NCI-H2081 treated with DMSO at 0.1 percent for 48 hours (cell line): ENCODE measurements around the gene C1orf122.
"Not testable (repeated sequence)": the region's sequence is repeated elsewhere in the genome, so short reads cannot be mapped to it uniquely, and the experiment has no call there.

Experiments
- DNase-seq: peaks from one replicate; lab custom pipeline; 2025; lab: John Stamatoyannopoulos, UW

The C1orf122 gene

DNA sequence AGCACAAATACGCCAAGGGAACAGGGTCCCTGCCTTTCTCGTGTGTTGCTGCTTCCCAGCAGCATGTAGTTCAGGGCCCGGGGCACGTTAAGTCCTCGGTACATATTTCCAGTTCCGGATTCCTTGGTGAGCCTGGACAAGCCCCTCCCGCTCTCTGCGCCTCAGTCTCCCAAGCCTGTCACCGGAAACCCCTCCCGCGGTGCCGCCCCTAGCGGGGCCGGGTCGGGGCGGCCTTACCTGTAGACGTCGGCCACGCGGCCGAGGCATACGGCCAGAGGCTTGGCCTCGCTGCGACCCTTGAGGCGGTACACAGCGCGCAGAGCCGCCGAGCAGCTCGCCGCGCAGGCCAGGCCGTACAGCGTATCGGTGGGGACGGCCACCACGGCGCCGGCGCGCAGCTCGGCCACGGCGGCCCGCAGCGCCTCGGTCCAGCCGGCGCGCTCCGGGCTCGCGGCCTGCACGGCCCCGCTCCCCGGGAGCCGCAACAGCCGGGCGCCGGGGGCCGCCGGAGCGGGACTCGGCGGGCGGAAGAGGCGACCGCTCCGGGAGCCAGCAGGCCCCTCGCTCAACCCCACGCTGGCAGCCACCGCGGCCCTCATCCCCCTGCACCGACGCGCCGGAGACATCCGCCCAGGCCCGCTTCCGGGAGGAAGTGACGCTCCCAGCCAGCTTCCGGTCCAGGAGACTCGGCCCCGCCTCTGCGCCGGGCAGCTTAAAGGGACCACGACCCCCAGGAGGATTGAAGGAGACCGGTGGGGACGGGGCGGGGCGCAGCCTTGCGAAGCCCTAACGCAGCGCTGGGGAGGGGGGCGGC lies at the start of gene C1orf122, which contains the start of gene YRDC:
Gene C1orf122 (plus strand): TSS at position 236 of the 814 bp plus-strand sequence. CDS start 615 bp downstream, outside the sequence.
Gene YRDC (minus strand): TSS at position 654 of the 814 bp plus-strand sequence. CDS start 28 bp downstream, at position 626.
- DNase-seq: peak; percentile 79

- no peak for DNase-seq
Observed at GRCh38 chr1:37759451-37759850, 48.1 kb upstream of the C1orf122 start.

DNA sequence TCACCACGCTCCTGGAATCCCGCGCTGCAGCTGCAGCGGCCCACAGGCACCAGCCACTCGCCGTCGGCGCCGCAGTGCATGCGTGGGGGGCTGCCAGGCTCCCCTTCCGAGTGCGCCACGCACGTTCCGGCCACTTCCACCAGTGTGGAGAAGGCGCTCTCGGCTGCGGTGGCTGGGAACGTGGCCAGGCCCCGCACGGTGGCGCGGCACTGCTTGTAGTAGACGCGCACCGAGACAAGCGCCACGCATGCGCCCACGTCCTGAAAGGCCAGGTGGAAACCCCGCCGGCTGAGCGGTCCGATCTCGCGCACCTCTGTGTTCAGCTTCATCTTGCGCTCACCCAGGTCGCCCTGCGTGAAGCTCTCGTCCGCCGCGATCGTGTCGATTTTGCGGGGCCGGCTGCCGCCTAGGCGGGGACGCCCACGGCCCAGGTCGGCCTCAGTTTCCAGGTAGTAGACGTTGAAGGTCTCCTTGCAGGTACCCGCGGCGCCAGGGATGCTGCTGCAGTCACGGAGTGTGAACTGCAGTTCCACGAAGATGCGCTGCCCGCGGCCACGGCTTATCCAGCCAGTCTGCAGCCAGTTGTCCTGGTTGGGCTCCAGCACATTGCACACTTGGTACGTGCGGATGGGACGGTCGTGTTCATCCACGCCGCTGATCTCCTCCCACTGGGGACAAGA lies 46.0 kb upstream of the C1orf122 start:
- DNase-seq: no peak

DNA sequence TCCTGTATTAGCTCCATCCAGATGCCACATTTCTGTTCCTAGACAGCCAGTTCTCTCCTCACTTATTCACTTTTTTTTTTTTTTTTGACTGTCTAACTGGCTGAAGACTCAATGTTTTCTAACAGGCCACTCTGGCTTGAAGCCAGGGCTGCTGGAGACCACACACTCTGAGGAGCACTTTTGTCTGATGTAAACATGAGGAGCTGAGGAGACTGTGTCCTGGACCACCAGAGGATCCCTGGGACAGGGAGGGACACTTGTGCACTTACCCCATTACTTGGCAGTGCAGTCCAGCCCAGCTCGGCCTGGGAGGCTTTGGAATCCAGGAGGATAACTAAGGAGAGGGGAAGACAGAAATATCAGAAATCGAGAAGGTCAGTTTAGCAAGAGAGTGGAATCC lies 45.1 kb upstream of the C1orf122 start:
- DNase-seq: no peak

GRCh38 chr1:37763791-37764413 lies 43.7 kb upstream of the C1orf122 start:
- DNase-seq: no peak

- no peak for DNase-seq
Observed at GRCh38 chr1:37764414-37764825, 43.2 kb upstream of the C1orf122 start.

GRCh38 chr1:37764888-37765441 lies 42.6 kb upstream of the C1orf122 start, which contains the start of gene EPHA10:
TSS of gene EPHA10 (minus strand) at chr1:37765120. CDS start at chr1:37765066, 54 bp downstream.
- peak; percentile 19 for DNase-seq

DNA sequence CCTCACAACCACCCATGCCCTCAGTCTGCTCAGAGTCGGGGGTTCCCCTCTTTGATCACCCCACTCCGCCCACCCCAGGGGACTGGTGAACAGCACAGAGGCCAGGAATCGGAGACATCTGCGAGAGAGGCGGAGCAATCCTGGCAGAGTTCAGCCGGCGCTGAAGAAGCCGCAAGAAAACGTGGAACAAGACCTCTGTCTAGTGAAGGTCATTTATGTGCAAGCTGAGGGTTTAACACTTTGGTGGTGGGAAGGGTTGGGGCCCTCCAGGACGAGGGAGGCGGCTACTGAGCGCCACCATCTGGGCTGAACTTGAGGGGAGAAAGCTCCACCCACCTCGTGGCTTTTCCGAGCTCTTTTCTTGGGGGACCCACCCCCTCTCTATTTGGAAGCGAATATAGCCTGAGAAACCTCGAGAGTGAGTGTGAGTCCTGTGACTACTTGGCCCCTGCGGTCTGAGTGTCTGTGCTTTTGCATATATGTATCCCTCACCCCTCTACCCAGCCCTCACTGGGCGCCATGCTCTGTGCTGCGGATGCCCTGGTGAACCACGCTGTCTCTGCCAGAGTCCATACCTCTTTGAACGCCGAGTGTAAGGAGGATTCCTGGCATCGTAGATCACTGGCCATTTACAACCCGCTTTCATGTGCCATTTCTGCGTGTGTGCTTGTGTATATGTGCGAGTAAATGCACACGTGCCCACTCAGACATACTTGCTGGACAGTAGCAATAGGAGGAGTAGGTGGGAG lies 41.5 kb upstream of the C1orf122 start:
- no peak for DNase-seq

DNA sequence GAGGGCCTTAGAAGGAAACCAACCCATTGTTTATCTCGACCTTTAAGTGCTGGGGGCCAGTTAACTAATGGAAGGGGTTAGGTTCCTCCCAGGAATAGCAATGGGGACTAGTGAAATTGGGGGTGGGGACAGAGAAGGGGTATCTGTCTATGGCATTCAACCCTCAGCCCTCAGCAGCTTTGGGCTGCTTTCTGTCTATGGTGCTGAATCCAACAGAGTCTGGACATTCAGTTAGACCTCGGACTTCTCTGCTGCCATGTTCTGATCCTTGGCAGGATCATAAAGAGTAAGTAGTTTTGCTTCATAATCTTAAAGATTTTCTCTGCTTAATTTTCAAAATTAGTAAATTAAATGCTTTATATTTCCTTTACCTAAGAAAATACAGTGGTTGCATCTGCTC lies 40.1 kb upstream of the C1orf122 start:
- DNase-seq: no peak

- not testable (repeated sequence) for DNase-seq
Observed at GRCh38 chr1:37771440-37771839, 36.1 kb upstream of the C1orf122 start.

DNA sequence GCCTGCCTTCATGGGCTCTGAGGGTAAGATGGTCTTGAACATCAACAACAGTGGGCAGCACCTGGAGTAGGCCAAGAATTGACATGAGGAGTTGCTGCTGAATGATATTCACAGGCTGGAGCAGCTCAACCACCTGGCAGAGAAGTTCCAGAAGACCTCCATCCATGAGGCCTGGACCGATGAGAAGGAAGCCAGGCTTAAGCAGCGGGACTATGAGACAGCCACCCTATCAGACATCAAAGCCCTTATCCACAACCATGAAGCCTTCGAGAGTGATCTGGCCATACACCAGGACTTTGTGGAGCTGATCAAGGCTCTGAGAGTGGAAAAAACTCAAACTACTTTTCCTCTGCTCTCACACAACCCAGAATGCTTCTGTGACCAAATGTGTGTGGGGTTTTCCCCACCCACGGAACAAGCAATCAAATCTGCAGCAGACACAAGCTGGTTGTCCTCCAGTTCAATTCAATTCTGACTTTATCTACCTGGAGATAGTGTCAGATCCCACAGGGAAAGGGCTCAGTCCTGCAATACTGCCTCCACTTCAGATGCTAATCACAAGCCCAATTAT lies 30.6 kb upstream of the C1orf122 start:
- DNase-seq: no peak

DNA sequence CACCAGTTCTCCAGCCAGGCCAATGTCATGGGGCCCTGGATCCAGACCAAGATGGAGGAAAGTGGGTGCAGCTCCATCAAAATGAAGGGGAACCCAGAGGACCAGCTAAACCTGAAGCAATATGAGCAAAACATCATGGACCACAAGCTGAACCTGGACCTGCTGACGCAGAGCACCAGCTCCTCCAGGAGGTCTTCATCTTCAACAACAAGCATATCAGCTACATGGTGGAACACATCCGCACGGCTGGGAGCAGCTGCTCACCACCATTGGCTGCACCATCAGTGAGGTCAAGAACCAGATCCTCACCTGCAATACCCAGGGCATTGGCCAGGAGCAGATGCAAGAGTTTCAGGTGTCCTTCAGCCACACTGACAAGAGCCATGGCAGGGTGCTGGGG lies 28.9 kb upstream of the C1orf122 start:
- DNase-seq: no peak

- DNase-seq: no peak
Observed at GRCh38 chr1:37782491-37782890, 25.1 kb upstream of the C1orf122 start.

DNA sequence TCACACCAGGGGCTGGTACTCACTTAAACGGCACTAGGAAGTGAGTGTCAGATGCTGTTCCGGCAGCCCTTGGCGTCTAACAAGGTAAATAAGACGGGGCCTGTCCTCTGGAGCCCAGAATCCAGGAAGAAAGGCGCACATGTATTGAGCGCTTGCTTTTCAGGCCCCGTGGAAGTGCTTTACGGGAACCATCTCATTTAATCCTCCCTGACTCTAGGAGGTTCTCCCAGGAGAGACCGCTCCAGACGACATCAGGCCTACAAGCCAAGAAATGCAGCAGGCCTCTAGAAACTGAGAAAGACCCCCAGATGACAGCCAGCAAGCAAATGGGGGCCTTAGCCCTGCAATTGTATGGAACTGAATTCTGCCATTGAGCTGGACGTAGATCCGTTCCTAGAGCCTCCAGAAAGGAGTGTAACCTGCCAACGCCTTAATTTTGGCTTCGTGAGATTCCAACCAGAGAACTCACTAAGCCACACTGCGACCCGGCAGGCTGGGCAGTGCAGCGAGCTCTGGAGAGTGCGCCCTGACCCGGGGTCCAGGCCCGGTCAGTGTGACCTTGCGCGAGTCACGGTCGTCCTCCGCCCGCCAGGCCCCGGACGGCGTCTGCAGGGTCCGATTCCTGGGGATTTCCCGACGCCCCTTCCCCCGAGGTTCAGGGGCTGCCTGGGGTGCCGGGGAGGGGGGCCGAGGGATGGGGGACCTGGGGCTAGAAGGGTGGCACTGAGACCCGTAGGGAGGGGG lies 14.5 kb upstream of the C1orf122 start:
- no peak for DNase-seq

GRCh38 chr1:37793773-37794371 lies 13.7 kb upstream of the C1orf122 start, which contains the start of gene MANEAL:
TSS of gene MANEAL (plus strand) at chr1:37793847. CDS start at chr1:37794183, 336 bp downstream.
- DNase-seq: no peak

- no peak for DNase-seq
Observed at GRCh38 chr1:37794372-37795339, 12.9 kb upstream of the C1orf122 start.

GRCh38 chr1:37795340-37796125 lies 12.1 kb upstream of the C1orf122 start:
- DNase-seq: peak; percentile 31
